Activated CD8-positive, alpha-beta memory T cell treated with anti-CD3 and anti-CD28 coated beads for 36 hours (primary cell): ENCODE results near the gene ABHD8. TPM values are rescaled to one million over a fixed set of nuclear protein-coding genes. Genes with fewer than 3 reads are reported as not detected.

Experiments used
- CTCF ChIA-PET: fragments of 350-600 bp; sonication (Branson Sonifier 250); formaldehyde crosslinking; loops from one replicate; lab custom pipeline; 2021; ENCODE audit warnings: antibody characterized with exemption; lab: Charles Lee
- POLR2A ChIA-PET: fragments of 350-600 bp; sonication (Branson Sonifier 250); formaldehyde crosslinking; loops from one replicate; lab custom pipeline; 2021; ENCODE audit warnings: antibody characterized with exemption; lab: Charles Lee
- total RNA-seq, 2 experiments: library from RNA; stranded (reverse); gene quantifications; one replicate each; pipeline ENCODE4 v1.2.3, GENCODE V29; 2021

Gene ABHD8, protein sequence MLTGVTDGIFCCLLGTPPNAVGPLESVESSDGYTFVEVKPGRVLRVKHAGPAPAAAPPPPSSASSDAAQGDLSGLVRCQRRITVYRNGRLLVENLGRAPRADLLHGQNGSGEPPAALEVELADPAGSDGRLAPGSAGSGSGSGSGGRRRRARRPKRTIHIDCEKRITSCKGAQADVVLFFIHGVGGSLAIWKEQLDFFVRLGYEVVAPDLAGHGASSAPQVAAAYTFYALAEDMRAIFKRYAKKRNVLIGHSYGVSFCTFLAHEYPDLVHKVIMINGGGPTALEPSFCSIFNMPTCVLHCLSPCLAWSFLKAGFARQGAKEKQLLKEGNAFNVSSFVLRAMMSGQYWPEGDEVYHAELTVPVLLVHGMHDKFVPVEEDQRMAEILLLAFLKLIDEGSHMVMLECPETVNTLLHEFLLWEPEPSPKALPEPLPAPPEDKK
- total RNA-seq = 1 to 10 TPM; 4.9 to 5.6 TPM

DNA sequence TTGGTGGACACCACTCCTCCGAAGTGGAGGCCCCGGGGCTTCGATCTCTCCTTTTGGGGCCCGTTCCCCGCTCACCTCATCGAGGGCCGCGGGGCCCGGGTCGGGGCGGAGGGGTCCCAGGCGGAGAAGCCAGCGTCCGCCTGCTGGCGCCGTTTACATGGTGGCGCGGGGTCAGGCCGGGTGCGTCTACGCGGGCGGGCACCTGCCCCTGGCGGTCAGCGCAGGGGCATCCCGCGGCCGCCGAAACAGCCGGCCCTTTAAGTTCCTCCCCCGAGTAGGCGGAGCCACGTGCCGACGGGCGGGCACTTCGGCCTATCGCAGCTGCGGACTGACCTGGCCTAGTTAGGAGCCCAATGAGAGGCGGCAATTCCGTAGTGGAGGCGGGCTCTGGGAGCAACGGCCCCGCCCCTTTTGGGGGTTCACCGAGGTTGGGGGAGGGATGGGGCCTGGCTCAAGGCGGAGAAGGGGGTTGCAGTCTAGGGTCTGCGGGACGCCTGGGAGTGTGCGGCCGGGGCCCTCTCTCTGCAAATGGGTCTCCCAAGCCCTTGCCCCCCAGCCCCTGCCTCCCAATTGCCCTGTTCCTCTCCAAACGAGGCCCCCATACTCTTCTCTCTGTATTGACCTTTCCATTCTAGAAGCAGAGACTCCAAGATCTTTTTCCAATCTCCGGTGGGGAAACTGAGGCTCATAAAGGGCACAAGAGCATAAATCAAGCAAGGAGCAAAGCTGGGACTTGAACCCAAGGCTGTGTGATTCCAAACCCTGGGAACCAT lies at the start of gene ABHD8:
Gene ABHD8, minus strand, starts transcription at position 259 of the 773 bp plus-strand sequence. CDS start 1,809 bp downstream, outside the sequence.
- CTCF ChIA-PET = interaction anchor here (0.6 to 2.2 kb wide), 5 partner anchors 8 to 83 kb away, joined by 3 to 14 read pairs (median 5); no protein-coding TSS in a partner anchor
- POLR2A ChIA-PET = interaction anchor here (0.5 kb wide), 2 partner anchors 39 to 992 kb away, joined by 4 to 6 read pairs; no protein-coding TSS in a partner anchor

GRCh38 chr19:17352608-17353280 lies 49.5 kb upstream of the ABHD8 start:
- ChIA-PET CTCF (no interaction called here), POLR2A (no interaction called here)

- CTCF ChIA-PET = no interaction called here
- POLR2A ChIA-PET = no interaction called here
These were observed 48.7 kb upstream of the ABHD8 start for GRCh38 chr19:17351815-17352435.

GRCh38 chr19:17348700-17349099 lies 45.5 kb upstream of the ABHD8 start:
- CTCF ChIA-PET = interaction anchor here (1.2 kb wide), 1 partner anchor 37 kb away, joined by 3 read pairs; no protein-coding TSS in a partner anchor
- POLR2A ChIA-PET = no interaction called here

DNA sequence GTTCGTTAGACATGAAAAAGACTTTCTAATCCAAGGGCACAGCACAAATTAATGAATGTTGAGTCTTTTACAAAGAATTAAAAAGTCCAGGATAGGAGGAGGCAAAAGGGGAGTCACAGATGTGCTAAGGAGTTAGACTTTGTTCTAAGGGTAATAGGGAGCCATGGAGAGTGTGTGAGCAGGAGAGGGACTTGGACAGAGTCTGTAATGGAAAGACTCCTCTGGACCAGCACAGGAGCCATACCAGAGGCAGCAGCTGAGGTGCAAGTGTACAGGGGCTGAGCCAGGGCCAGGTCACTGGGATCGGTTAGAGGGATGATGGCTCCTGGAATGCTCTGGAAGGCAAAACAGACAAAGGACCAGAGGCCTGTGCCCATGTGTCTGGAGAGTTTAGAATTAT lies 44.7 kb upstream of the ABHD8 start:
- POLR2A ChIA-PET = no interaction called here

GRCh38 chr19:17347361-17347760 lies 44.1 kb upstream of the ABHD8 start:
- ChIA-PET POLR2A (no interaction called here), CTCF (interaction anchor here (1.0 to 1.4 kb wide), 2 partner anchors 39 to 43 kb away, joined by 3 to 8 read pairs; no protein-coding TSS in a partner anchor)

More for the DNA sequence above, 44.7 kb upstream of the ABHD8 start:
- CTCF ChIA-PET = interaction anchor here (0.7 to 1.4 kb wide), 2 partner anchors 38 to 1049 kb away, joined by 3 to 8 read pairs; no protein-coding TSS in a partner anchor

DNA sequence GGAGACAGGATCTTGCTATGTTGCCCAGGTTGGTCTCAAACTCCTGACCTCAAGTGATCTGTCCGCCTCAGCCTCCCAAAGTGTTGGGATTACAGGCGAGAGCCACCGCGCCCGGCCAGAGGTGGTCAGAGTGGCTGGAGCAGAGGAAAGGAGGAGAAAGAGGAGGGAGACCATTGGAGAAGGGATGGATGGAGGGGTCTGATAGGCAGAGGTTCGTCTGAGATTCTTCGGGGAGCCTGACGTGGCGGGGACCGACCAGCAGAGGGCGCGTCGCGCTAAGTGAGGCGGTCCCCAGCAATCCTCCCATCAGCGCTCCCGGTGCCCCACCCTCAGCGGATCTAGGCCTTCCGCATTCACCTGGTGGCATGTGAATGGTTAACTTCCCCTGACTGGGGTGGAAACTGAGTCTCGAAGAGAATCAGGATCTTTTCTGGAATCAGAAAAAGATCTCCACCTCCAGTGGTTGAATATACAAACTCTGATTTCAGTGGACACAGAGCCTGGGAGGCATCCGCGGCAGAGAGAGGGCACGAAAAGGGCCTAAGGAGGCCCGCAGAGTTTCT lies 43.0 kb upstream of the ABHD8 start:
- ChIA-PET POLR2A (no interaction called here), CTCF (interaction anchor here (0.5 to 1.5 kb wide), 4 partner anchors 11 to 75 kb away, joined by 3 to 6 read pairs (median 4); no protein-coding TSS in a partner anchor)

DNA sequence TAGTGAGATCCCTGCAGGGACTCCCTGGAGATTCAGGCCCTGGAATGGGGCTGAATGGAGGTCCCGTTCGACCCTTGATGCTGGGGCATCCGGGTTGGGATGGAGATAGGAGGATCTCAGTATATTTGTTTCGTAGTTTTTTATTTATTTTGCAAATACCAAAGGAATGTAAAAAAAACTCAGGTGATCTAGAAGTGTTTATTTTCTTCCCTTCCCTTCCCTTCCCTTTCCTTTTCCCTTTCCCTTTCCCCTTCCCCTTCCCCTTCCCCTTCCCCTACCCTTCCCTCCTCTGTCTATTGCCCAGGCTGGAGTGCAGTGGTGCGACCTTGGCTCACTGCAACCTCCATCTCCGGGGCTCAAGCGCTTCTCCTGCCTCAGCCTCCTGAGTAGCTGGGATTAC lies 38.6 kb upstream of the ABHD8 start:
- POLR2A ChIA-PET = no interaction called here

DNA sequence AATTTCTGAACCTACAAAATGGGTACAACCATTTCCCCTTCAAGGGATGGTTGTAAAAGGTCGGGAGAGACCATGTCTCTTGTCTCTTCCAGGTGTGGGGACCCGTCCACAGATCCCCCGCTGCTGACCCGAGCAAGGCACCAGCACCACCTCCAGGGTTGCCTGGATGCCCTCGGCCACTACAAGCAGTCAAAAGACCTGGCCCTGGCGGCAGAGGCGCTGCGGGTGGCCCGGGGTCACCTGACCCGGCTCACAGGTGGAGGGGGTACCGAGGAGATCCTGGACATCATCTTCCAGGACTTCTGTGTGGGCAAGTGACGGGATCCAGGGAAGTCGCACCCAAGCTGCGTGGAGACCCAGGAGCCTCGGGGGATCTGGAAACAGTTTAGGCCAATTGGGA lies 38.2 kb upstream of the ABHD8 start:
- POLR2A ChIA-PET = no interaction called here
- CTCF ChIA-PET = interaction anchor here (0.5 to 1.7 kb wide), 3 partner anchors 36 to 78 kb away, joined by 3 to 5 read pairs (median 3); partner anchors contain the start of gene MVB12A

More for the DNA sequence above, 38.6 kb upstream of the ABHD8 start:
- CTCF ChIA-PET = interaction anchor here (1.0 to 2.3 kb wide), 2 partner anchors 44 to 45 kb away, joined by 5 to 9 read pairs; no protein-coding TSS in a partner anchor

DNA sequence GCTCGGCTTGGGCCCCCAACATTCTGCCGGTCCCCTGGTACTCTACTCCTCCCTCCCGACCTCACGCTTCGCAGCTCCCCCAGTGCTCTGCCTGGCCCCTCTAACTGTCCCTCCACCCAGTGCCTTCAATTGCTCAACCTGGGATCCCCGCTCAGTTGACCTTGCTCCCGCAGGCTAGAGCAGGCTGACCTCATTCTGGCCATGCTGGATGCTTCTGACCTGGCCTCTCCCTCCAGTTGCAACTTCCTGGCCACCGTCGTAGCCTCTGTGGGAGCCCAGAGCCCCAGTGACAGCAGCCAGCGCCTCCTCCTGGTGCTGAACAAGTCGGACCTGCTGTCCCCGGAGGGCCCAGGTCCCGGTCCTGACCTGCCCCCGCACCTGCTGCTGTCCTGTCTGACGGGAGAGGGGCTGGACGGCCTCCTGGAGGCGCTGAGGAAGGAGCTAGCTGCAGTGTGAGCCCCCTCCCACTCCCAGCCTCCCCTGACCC lies 37.7 kb upstream of the ABHD8 start:
- CTCF ChIA-PET = interaction anchor here (0.5 to 1.7 kb wide), 2 partner anchors 36 to 78 kb away, joined by 3 read pairs; partner anchors contain the start of gene MVB12A
- POLR2A ChIA-PET = no interaction called here

GRCh38 chr19:17340302-17340870 lies 37.2 kb upstream of the ABHD8 start:
- POLR2A ChIA-PET = no interaction called here
- CTCF ChIA-PET = interaction anchor here (1.7 kb wide), 1 partner anchor 79 kb away, joined by 3 read pairs; the partner anchor contains the start of gene MVB12A

DNA sequence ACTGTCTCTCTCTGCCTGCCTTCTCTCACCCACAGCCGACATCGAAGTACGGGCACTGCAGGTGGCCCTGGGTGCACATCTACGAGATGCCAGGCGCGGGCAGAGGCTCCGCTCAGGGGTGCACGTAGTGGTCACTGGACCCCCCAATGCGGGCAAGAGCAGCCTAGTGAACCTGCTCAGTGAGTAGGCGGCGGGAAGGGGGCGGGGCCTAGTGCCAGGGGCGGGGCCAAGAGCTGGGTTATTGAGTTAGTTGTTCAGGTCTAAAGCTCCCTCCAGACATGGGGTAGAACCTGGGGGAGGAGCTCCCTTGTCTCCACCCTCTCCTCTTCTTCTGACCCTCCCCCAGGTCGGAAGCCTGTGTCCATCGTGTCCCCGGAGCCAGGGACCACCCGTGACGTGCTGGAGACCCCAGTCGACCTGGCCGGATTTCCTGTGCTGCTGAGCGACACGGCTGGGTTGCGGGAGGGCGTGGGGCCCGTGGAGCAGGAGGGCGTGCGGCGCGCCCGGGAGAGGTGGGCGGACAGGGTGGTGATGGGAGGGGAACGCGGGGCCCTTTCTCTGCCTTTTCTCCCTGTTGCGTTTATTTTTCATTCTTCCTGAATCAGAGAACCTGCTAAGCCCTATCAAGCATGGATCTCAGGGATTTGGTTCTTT lies 36.0 kb upstream of the ABHD8 start:
- POLR2A ChIA-PET = interaction anchor here (0.7 kb wide), 1 partner anchor 23 kb away, joined by 3 read pairs; no protein-coding TSS in a partner anchor
- CTCF ChIA-PET = interaction anchor here (0.7 kb wide), 1 partner anchor 892 kb away, joined by 3 read pairs; no protein-coding TSS in a partner anchor

DNA sequence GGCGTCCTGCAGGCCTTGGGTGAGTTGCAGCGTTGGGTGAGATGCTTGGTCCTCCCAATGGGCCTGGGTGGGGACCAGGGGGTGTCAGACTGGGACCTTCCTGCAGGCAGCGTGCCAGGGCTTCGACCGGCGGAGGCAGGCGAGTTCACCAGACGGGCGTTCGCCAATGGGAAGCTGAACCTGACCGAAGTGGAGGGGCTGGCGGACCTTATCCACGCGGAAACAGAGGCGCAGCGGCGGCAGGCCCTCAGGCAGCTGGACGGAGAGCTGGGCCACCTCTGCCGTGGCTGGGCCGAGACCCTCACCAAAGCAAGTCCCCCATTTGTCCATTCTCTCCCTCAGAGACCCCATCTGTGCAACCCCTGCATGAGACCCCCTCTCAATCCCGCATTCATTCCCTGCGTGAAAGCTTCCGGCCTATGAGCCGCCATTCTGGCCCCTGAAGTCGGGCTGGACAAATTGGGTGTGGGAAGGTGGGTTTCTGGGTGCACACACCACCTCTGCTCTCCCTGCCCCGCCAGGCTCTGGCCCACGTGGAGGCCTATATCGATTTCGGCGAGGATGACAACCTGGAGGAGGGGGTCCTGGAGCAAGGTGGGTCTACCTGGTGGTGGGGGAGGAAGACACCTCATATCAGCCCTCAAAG lies 35.3 kb upstream of the ABHD8 start:
- ChIA-PET POLR2A (interaction anchor here (0.5 kb wide), 1 partner anchor 440 kb away, joined by 4 read pairs; no protein-coding TSS in a partner anchor), CTCF (no interaction called here)

DNA sequence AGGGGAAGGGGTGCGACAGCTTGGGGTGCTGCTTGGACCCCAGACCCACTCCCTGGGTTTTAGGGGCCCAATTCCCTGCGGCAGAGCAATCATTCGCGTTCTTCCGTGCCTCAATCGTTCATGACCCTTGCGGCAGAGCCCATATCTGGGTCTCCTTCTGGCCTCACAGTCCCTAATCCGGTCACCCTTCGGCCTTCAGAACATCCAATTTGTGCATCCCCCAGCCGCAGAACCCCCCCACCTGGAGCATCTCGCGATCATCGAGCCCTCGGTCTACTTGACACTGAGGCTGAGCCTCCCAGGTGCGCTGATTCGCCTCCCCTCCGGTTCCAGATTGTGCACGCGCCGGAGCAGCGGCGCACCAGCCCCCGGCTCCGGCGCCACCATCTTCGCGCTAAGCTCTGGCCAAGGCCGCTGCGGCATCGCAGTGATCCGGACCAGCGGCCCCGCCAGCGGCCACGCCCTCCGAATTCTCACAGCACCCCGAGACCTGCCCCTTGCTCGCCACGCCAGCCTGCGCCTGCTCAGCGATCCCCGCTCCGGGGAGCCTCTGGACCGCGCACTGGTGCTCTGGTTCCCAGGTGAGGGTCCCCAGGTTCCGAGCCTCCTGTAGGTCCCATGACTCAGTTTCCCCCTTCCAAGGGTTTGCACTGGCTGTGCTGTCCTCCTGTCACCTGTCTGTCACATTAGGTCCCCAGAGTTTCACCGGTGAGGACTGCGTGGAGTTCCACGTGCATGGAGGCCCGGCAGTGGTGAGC lies 34.6 kb upstream of the ABHD8 start:
- ChIA-PET POLR2A (interaction anchor here (0.5 to 1.7 kb wide), 3 partner anchors 29 to 440 kb away, joined by 4 read pairs; partner anchors contain the start of gene DDA1), CTCF (interaction anchor here (0.6 kb wide), 1 partner anchor 20 kb away, joined by 3 read pairs; no protein-coding TSS in a partner anchor)
